ENCODE data around the gene CCNJ.
"Not testable (repeated sequence)": the region's sequence is repeated elsewhere in the genome, so short reads cannot be mapped to it uniquely, and the experiment has no call there.

The CCNJ gene

GRCh38 chr10:96043033-96043892, at the start of gene CCNJ:
TSS of gene CCNJ (plus strand) at chr10:96043583. CDS start at chr10:96044394, 811 bp downstream.
- no peak for FAIRE-seq

GRCh38 chr10:95994376-95994775, 49.0 kb upstream of the CCNJ start:
- not testable (repeated sequence) for FAIRE-seq

- FAIRE-seq, result no peak
These were observed 45.1 kb upstream of the CCNJ start for GRCh38 chr10:95998255-95998784.

- FAIRE-seq, result no peak
These were observed 29.4 kb upstream of the CCNJ start for GRCh38 chr10:96013956-96014355.

GRCh38 chr10:96014473-96015102, 28.8 kb upstream of the CCNJ start:
- FAIRE-seq, result no peak

GRCh38 chr10:96017191-96017687, 26.1 kb upstream of the CCNJ start:
- FAIRE-seq, result peak; percentile 91

- FAIRE-seq, result no peak
These were observed 22.1 kb upstream of the CCNJ start for GRCh38 chr10:96021332-96021731.

- no peak for FAIRE-seq
These were observed 20.6 kb upstream of the CCNJ start for GRCh38 chr10:96022739-96023138.

GRCh38 chr10:96023168-96023567, 20.2 kb upstream of the CCNJ start:
- FAIRE-seq, result no peak

- FAIRE-seq, result no peak
These were observed 17.8 kb upstream of the CCNJ start for GRCh38 chr10:96025566-96025965.

GRCh38 chr10:96034625-96035024, 8.8 kb upstream of the CCNJ start:
- FAIRE-seq, result no peak

GRCh38 chr10:96038476-96039387, 4.7 kb upstream of the CCNJ start:
- FAIRE-seq, result no peak

GRCh38 chr10:96041146-96041545, 2.2 kb upstream of the CCNJ start:
- no peak for FAIRE-seq

- FAIRE-seq, result no peak
These were observed 721 bp downstream of the CCNJ start for GRCh38 chr10:96043893-96044715.

GRCh38 chr10:96044736-96045135, 1.4 kb downstream of the CCNJ start:
- FAIRE-seq, result no peak

- no peak for FAIRE-seq
These were observed 3.2 kb downstream of the CCNJ start for GRCh38 chr10:96046546-96046945.

- no peak for FAIRE-seq
These were observed 3.7 kb downstream of the CCNJ start for GRCh38 chr10:96047004-96047649.

GRCh38 chr10:96047925-96048324, 4.5 kb downstream of the CCNJ start:
- FAIRE-seq, result not testable (repeated sequence)

GRCh38 chr10:96049340-96049739, 6.0 kb downstream of the CCNJ start:
- no peak for FAIRE-seq

- FAIRE-seq, result no peak
These were observed 10.6 kb downstream of the CCNJ start for GRCh38 chr10:96053985-96054384.

- FAIRE-seq, result no peak
These were observed 13.4 kb downstream of the CCNJ start for GRCh38 chr10:96056787-96057186.
